Neuronal stem cell (in vitro differentiated cells): ENCODE data around the gene IL32.

Experiments used
- DNase-seq: peaks from one replicate; pipeline ENCODE4 v3.0.0-alpha.2; 2013; ENCODE audit warnings: low spot score
- H2AFZ ChIP-seq: one replicate; pipeline ENCODE4 v1.6.1; 2013; ENCODE audit warnings: mild to moderate bottlenecking, low read length, inconsistent platforms
- H2AK5ac ChIP-seq: 2 replicates; pipeline ENCODE4 v1.6.1; 2013; ENCODE audit warnings: low read depth, mild to moderate bottlenecking, inconsistent platforms, low read length, moderate library complexity, mixed read lengths
- H2BK120ac ChIP-seq: 2 replicates; pipeline ENCODE4 v1.6.1; 2013; ENCODE audit warnings: low read depth, mild to moderate bottlenecking, inconsistent platforms, low read length, moderate library complexity, mixed read lengths
- H2BK12ac ChIP-seq: one replicate; pipeline ENCODE4 v1.6.1; 2013; ENCODE audit warnings: low read length, inconsistent platforms
- H2BK15ac ChIP-seq: 2 replicates; pipeline ENCODE4 v1.6.1; 2013; ENCODE audit warnings: mild to moderate bottlenecking, low read length, inconsistent platforms, mixed read lengths
- H2BK5ac ChIP-seq: one replicate; pipeline ENCODE4 v1.6.1; 2013; ENCODE audit warnings: inconsistent platforms, mild to moderate bottlenecking, low read length, moderate library complexity
- H3K14ac ChIP-seq: one replicate; pipeline ENCODE4 v1.6.1; 2013; ENCODE audit warnings: low read length, inconsistent platforms
- H3K18ac ChIP-seq: 2 replicates; pipeline ENCODE4 v1.6.1; 2013; ENCODE audit warnings: low read length, inconsistent platforms
- H3K23ac ChIP-seq: 2 replicates; pipeline ENCODE4 v1.6.1; 2013; ENCODE audit warnings: low read depth, mild to moderate bottlenecking, mixed read lengths, low read length, inconsistent platforms; ENCODE audit not compliant: poor library complexity
- H3K27ac ChIP-seq: replicated peaks from 3 replicates; pipeline ENCODE4 v1.5.1; 2013; ENCODE audit warnings: low read length, inconsistent platforms
- H3K27me3 ChIP-seq, 3 experiments: 2 replicates each; pipeline ENCODE4 v1.6.1; 2013; ENCODE audit warnings: low read length in 3 of 3, mild to moderate bottlenecking in 2 of 3, inconsistent platforms in 1 of 3, low read depth in 1 of 3, mixed read lengths in 1 of 3, moderate library complexity in 1 of 3; ENCODE audit not compliant: control insufficient read depth in 3 of 3, insufficient read depth in 3 of 3
- H3K36me3 ChIP-seq, 2 donors: replicated peaks in 1 of 2; 2 replicates each; pipeline ENCODE4 v1.6.1; 2013; ENCODE audit warnings: low read length in 2 of 2; ENCODE audit not compliant: control insufficient read depth in 2 of 2, insufficient read depth in 2 of 2
- H3K4ac ChIP-seq: 2 replicates; pipeline ENCODE4 v1.6.1; 2013; ENCODE audit warnings: inconsistent platforms, mild to moderate bottlenecking, low read length, moderate library complexity
- H3K4me1 ChIP-seq, 2 donors: 1 replicate in 1 of 2; 2 replicates in 1 of 2; pipeline ENCODE4 v1.6.1; 2013; ENCODE audit warnings: low read length in 2 of 2, low read depth in 1 of 2; ENCODE audit not compliant: control insufficient read depth in 2 of 2, insufficient read depth in 1 of 2
- H3K4me2 ChIP-seq: one replicate; pipeline ENCODE4 v1.6.1; 2013; ENCODE audit warnings: mild to moderate bottlenecking, low read length, inconsistent platforms; ENCODE audit not compliant: insufficient read depth, poor library complexity, severe bottlenecking
- H3K4me3 ChIP-seq, 2 donors: 2 replicates each; pipeline ENCODE4 v1.5.1; 2013; ENCODE audit warnings: low read length in 2 of 2, mild to moderate bottlenecking in 2 of 2, inconsistent platforms in 1 of 2, moderate library complexity in 1 of 2
- H3K79me1 ChIP-seq: one replicate; pipeline ENCODE4 v1.6.1; 2013; ENCODE audit warnings: low read depth, mild to moderate bottlenecking, inconsistent platforms, low read length, moderate library complexity
- H3K9ac ChIP-seq: one replicate; pipeline ENCODE4 v1.6.1; 2013; ENCODE audit warnings: mild to moderate bottlenecking, low read depth, low read length, inconsistent platforms; ENCODE audit not compliant: poor library complexity
- H3K9me3 ChIP-seq, 2 donors: replicated peaks in 1 of 2; 2 replicates each; pipeline versions ENCODE3 to v1.6.1; 2013; ENCODE audit warnings: low read length in 2 of 2, mild to moderate bottlenecking in 2 of 2, inconsistent platforms in 1 of 2, low read depth in 1 of 2, mixed read lengths in 1 of 2, moderate library complexity in 1 of 2; ENCODE audit not compliant: control insufficient read depth in 2 of 2, insufficient read depth in 1 of 2
- H4K8ac ChIP-seq: one replicate; pipeline ENCODE4 v1.6.1; 2013; ENCODE audit warnings: low read depth, mild to moderate bottlenecking, inconsistent platforms, low read length, moderate library complexity
- H4K91ac ChIP-seq: one replicate; pipeline ENCODE4 v1.6.1; 2013; ENCODE audit warnings: low read length, low read depth, mild to moderate bottlenecking, inconsistent platforms; ENCODE audit not compliant: poor library complexity
- WGBS, 2 donors: extraction: QIAGEN DNeasy Blood & Tissue Kit; methylation state at CpG; one replicate each; pipeline ENCODE4 v1.1.7; 2013; ENCODE audit warnings: missing lambda C conversion rate in 2 of 2, mixed read lengths in 1 of 2; ENCODE audit not compliant: insufficient read length in 2 of 2, insufficient replicate concordance in 1 of 2; ENCODE audit errors: extremely low coverage in 2 of 2; 5-methylcytosine and 5-hydroxymethylcytosine counted together

The IL32 gene

GRCh38 chr16:3057181-3058138, 8.0 kb upstream of the IL32 start:
- Histone ChIP-seq H3K4me3 (no peak overlapping the region), H2AFZ (no peak overlapping the region), H2BK5ac (no peak overlapping the region), H4K91ac (no peak overlapping the region), H2BK12ac (no peak overlapping the region), H3K79me1 (peaks cover 1% of the 10 kb centered on the region), H2BK15ac (no peak overlapping the region), H3K4me1 (peaks cover 5 to 7% of the 10 kb centered on the region in 2 donors), H3K36me3 (peaks cover 7 to 12% of the 10 kb centered on the region in 2 donors), H3K27ac (no peak overlapping the region), H2BK120ac (no peak overlapping the region), H3K14ac (no peak overlapping the region), H3K18ac (peak overlapping the region; percentile 27), H3K27me3 (peaks cover 0 to 13% (median 0%) of the 10 kb centered on the region in 3 experiments), H3K23ac (peak overlapping the region; percentile 89), H4K8ac (no peak overlapping the region), H3K4me2 (peak overlapping the region; percentile 96), H3K4ac (no peak overlapping the region), H3K9me3 (peaks cover 0 to 2% of the 10 kb centered on the region in 2 donors), H2AK5ac (no peak overlapping the region), H3K9ac (peak overlapping the region; percentile 38)
- WGBS, 2 donors = no CpG with 5 or more reads among the region's 22 CpGs
- DNase-seq = no peak

DNA sequence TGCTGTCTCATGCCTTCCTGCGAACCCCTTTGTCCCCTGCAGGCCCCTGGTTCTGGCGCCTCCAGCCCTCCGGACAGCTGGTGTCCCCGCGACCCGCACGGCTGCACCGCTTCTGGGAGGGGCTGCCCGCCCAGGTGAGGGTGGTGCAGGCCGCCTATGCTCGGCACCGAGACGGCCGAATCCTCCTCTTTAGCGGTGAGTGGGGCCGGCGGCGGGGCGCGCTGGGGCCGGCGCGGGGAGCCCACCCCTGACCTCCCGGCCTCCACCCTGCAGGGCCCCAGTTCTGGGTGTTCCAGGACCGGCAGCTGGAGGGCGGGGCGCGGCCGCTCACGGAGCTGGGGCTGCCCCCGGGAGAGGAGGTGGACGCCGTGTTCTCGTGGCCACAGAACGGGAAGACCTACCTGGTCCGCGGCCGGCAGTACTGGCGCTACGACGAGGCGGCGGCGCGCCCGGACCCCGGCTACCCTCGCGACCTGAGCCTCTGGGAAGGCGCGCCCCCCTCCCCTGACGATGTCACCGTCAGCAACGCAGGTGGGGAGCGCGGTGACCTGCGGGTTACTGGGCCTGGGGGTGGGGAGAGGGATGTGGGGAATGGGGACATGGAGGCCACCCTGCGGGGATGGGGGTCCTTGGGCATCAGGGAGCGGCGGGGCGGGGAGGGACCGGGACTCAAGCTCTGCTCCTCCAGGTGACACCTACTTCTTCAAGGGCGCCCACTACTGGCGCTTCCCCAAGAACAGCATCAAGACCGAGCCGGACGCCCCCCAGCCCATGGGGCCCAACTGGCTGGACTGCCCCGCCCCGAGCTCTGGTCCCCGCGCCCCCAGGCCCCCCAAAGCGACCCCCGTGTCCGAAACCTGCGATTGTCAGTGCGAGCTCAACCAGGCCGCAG, 7.1 kb upstream of the IL32 start:
- no peak overlapping the region for H4K91ac ChIP-seq
- no CpG with 5 or more reads among the region's 77 CpGs for WGBS, 2 donors
- peaks cover 1% of the 10 kb centered on the region for H3K79me1 ChIP-seq
- no peak overlapping the region for H3K4ac ChIP-seq
- peaks cover 5 to 7% of the 10 kb centered on the region in 2 donors for H3K4me1 ChIP-seq
- peaks cover 7 to 12% of the 10 kb centered on the region in 2 donors for H3K36me3 ChIP-seq
- peak overlapping the region; percentile 58 to 88 for H3K4me3 ChIP-seq
- H2AK5ac ChIP-seq = peak overlapping the region; percentile 73
- peaks cover 0 to 2% of the 10 kb centered on the region in 2 donors for H3K9me3 ChIP-seq
- H4K8ac ChIP-seq = no peak overlapping the region
- H3K18ac ChIP-seq = peak overlapping the region; percentile 94
- DNase-seq = peak; percentile 23
- no peak overlapping the region for H2BK120ac ChIP-seq
- peak overlapping the region; percentile 70 for H2BK15ac ChIP-seq
- peak overlapping the region; percentile 94 for H3K9ac ChIP-seq
- no peak overlapping the region for H2BK5ac ChIP-seq
- H3K23ac ChIP-seq = peak overlapping the region; percentile 89
- peaks cover 0 to 13% (median 0%) of the 10 kb centered on the region in 3 experiments for H3K27me3 ChIP-seq
- peak overlapping the region; percentile 96 for H3K4me2 ChIP-seq
- H2BK12ac ChIP-seq = no peak overlapping the region
- H2AFZ ChIP-seq = peak overlapping the region; percentile 93
- H3K14ac ChIP-seq = no peak overlapping the region
- H3K27ac ChIP-seq = no peak overlapping the region

DNA sequence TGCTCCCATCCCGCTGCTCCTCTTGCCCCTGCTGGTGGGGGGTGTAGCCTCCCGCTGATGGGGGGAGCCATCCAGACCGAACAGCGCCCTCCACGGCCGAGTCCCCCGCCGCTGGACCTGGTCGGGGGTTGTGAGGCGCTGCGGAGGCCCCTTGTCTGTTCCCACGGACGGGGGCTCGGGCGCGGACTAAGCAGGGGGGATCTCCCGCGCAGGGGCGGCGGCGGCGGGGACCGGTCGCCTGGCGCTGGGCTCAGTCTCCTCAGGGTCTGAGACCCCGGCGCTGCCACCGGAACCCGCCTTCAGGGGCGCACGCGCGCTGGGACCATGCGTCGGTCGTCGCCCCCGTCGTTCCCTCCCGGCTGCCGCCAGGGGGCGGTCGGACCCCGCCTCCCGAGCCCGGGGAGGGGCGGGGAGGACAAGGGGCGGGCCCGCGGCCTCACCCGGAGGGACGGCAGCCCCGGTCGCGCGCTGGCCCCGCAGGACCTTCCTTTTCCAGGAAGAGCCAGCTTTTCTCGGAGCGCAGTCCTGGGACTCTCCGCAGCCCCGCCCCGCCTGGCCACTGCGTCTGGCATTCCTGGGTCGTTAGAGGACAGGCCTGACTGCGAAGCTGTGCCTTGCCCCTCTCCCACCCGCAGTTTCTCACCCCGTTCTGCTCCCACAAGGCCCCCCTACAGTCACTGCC, 6.3 kb upstream of the IL32 start:
- Histone ChIP-seq H4K8ac (peak overlapping the region; percentile 86), H3K36me3 (peaks cover 3 to 9% of the 10 kb centered on the region in 2 donors), H3K27ac (peak overlapping the region; percentile 42), H3K14ac (peak overlapping the region; percentile 58), H3K4me3 (peak overlapping the region; percentile 58 to 88), H3K4me2 (peak overlapping the region; percentile 96), H2BK120ac (no peak overlapping the region), H2BK5ac (peak overlapping the region; percentile 1), H3K23ac (peak overlapping the region; percentile 87), H2BK15ac (peak overlapping the region; percentile 70), H2AFZ (peak overlapping the region; percentile 93), H3K18ac (peak overlapping the region; percentile 96), H3K9me3 (no peaks in the 10 kb centered on the region), H2AK5ac (peak overlapping the region; percentile 73), H3K79me1 (peaks cover 1% of the 10 kb centered on the region), H3K4me1 (peaks cover 5 to 7% of the 10 kb centered on the region in 2 donors), H4K91ac (peak overlapping the region; percentile 79), H3K27me3 (peaks cover 0 to 13% (median 0%) of the 10 kb centered on the region in 3 experiments), H3K4ac (no peak overlapping the region), H2BK12ac (peak overlapping the region; percentile 30), H3K9ac (peak overlapping the region; percentile 94)
- no CpG with 5 or more reads among the region's 67 CpGs for WGBS, 2 donors
- DNase-seq = peak; percentile 94
